Measurements from ENCODE around the gene PACS2. TPM values are rescaled to one million over a fixed set of nuclear protein-coding genes. Genes with fewer than 3 reads are reported as not detected.

The PACS2 gene
- polyA plus RNA-seq, 2 donors, result 17.8 to 39.2 TPM

- peaks cover 0 to 3% of the 10 kb centered on the region in 2 donors for H3K9me3 ChIP-seq (ENCODE audit: control insufficient read depth in 2 of 2, insufficient read depth in 1 of 2, low read depth in 1 of 2, low read length in 1 of 2)
- 87 to 91% methylated on average over 6 of the region's 6 CpGs for WGBS, 2 donors
- H3K4me1 ChIP-seq (ENCODE audit: control insufficient read depth in 2 of 2, insufficient read depth in 2 of 2, low read length in 1 of 2), result peaks cover 0 to 2% of the 10 kb centered on the region in 2 donors
- H3K36me3 ChIP-seq (ENCODE audit: control insufficient read depth in 2 of 2, insufficient read depth in 2 of 2, low read length in 1 of 2), result peaks cover 0 to 8% of the 10 kb centered on the region in 2 donors
- no peak overlapping the region for H3K27ac ChIP-seq (ENCODE audit: low read depth in 2 of 2, low read length in 1 of 2)
- no peak overlapping the region for H3K4me3 ChIP-seq (ENCODE audit: low read depth in 1 of 2, low read length in 2 of 2)
- H3K27me3 ChIP-seq (ENCODE audit: control insufficient read depth in 1 of 2, insufficient read depth in 2 of 2, low read length in 2 of 2), result no peaks in the 10 kb centered on the region
Measured at GRCh38 chr14:105430042-105430441, 115.5 kb downstream of the PACS2 start.

- no peaks in the 10 kb centered on the region for H3K27me3 ChIP-seq (ENCODE audit: control insufficient read depth in 1 of 2, insufficient read depth in 2 of 2, low read length in 2 of 2)
- H3K9me3 ChIP-seq (ENCODE audit: control insufficient read depth in 2 of 2, insufficient read depth in 1 of 2, low read depth in 1 of 2, low read length in 1 of 2), result peaks cover 0 to 3% of the 10 kb centered on the region in 2 donors
- H3K36me3 ChIP-seq (ENCODE audit: control insufficient read depth in 2 of 2, insufficient read depth in 2 of 2, low read length in 1 of 2), result peaks cover 0 to 7% of the 10 kb centered on the region in 2 donors
- no peak overlapping the region for H3K4me3 ChIP-seq (ENCODE audit: low read depth in 1 of 2, low read length in 2 of 2)
- peaks cover 0 to 2% of the 10 kb centered on the region in 2 donors for H3K4me1 ChIP-seq (ENCODE audit: control insufficient read depth in 2 of 2, insufficient read depth in 2 of 2, low read length in 1 of 2)
- 37 to 54% methylated on average over 9 of the region's 9 CpGs for WGBS, 2 donors
- H3K27ac ChIP-seq (ENCODE audit: low read depth in 2 of 2, low read length in 1 of 2), result no peak overlapping the region
Measured at GRCh38 chr14:105430565-105430964, 116.0 kb downstream of the PACS2 start.

- Histone ChIP-seq H3K4me3 (ENCODE audit: low read depth in 1 of 2, low read length in 2 of 2) (no peak overlapping the region), H3K27ac (ENCODE audit: low read depth in 2 of 2, low read length in 1 of 2) (no peak overlapping the region), H3K9me3 (ENCODE audit: control insufficient read depth in 2 of 2, insufficient read depth in 1 of 2, low read depth in 1 of 2, low read length in 1 of 2) (peaks cover 0 to 3% of the 10 kb centered on the region in 2 donors), H3K4me1 (ENCODE audit: control insufficient read depth in 2 of 2, insufficient read depth in 2 of 2, low read length in 1 of 2) (peaks cover 0 to 2% of the 10 kb centered on the region in 2 donors), H3K36me3 (ENCODE audit: control insufficient read depth in 2 of 2, insufficient read depth in 2 of 2, low read length in 1 of 2) (peaks cover 0 to 3% of the 10 kb centered on the region in 2 donors), H3K27me3 (ENCODE audit: control insufficient read depth in 1 of 2, insufficient read depth in 2 of 2, low read length in 2 of 2) (no peaks in the 10 kb centered on the region)
- WGBS, 2 donors, result 93 to 97% methylated on average over 1 of the region's 1 CpG
Measured at GRCh38 chr14:105431256-105431655, 116.7 kb downstream of the PACS2 start.

- Histone ChIP-seq H3K4me3 (ENCODE audit: low read depth in 1 of 2, low read length in 2 of 2) (no peak overlapping the region), H3K27ac (ENCODE audit: low read depth in 2 of 2, low read length in 1 of 2) (no peak overlapping the region), H3K9me3 (ENCODE audit: control insufficient read depth in 2 of 2, insufficient read depth in 1 of 2, low read depth in 1 of 2, low read length in 1 of 2) (peaks cover 0 to 5% of the 10 kb centered on the region in 2 donors), H3K4me1 (ENCODE audit: control insufficient read depth in 2 of 2, insufficient read depth in 2 of 2, low read length in 1 of 2) (peaks cover 0 to 10% of the 10 kb centered on the region in 2 donors), H3K36me3 (ENCODE audit: control insufficient read depth in 2 of 2, insufficient read depth in 2 of 2, low read length in 1 of 2) (peaks cover 0 to 3% of the 10 kb centered on the region in 2 donors), H3K27me3 (ENCODE audit: control insufficient read depth in 1 of 2, insufficient read depth in 2 of 2, low read length in 2 of 2) (no peaks in the 10 kb centered on the region)
- 89 to 90% methylated on average over 12 of the region's 12 CpGs for WGBS, 2 donors
Measured at GRCh38 chr14:105432657-105433056, 118.1 kb downstream of the PACS2 start.

- H3K9me3 ChIP-seq (ENCODE audit: control insufficient read depth in 2 of 2, insufficient read depth in 1 of 2, low read depth in 1 of 2, low read length in 1 of 2), result peaks cover 0 to 5% of the 10 kb centered on the region in 2 donors
- peaks cover 0 to 10% of the 10 kb centered on the region in 2 donors for H3K4me1 ChIP-seq (ENCODE audit: control insufficient read depth in 2 of 2, insufficient read depth in 2 of 2, low read length in 1 of 2)
- no peak overlapping the region for H3K27ac ChIP-seq (ENCODE audit: low read depth in 2 of 2, low read length in 1 of 2)
- peaks cover 0 to 3% of the 10 kb centered on the region in 2 donors for H3K36me3 ChIP-seq (ENCODE audit: control insufficient read depth in 2 of 2, insufficient read depth in 2 of 2, low read length in 1 of 2)
- no peaks in the 10 kb centered on the region for H3K27me3 ChIP-seq (ENCODE audit: control insufficient read depth in 1 of 2, insufficient read depth in 2 of 2, low read length in 2 of 2)
- 81 to 84% methylated on average over 17 of the region's 17 CpGs for WGBS, 2 donors
- H3K4me3 ChIP-seq (ENCODE audit: low read depth in 1 of 2, low read length in 2 of 2), result no peak overlapping the region
Measured at GRCh38 chr14:105433161-105433605, 118.6 kb downstream of the PACS2 start.

GRCh38 chr14:105436402-105436801 lies 121.9 kb downstream of the PACS2 start:
- peaks cover 0 to 10% of the 10 kb centered on the region in 2 donors for H3K36me3 ChIP-seq (ENCODE audit: control insufficient read depth in 2 of 2, insufficient read depth in 2 of 2, low read length in 1 of 2)
- no peak overlapping the region for H3K4me3 ChIP-seq (ENCODE audit: low read depth in 1 of 2, low read length in 2 of 2)
- H3K27me3 ChIP-seq (ENCODE audit: control insufficient read depth in 1 of 2, insufficient read depth in 2 of 2, low read length in 2 of 2), result no peaks in the 10 kb centered on the region
- WGBS, 2 donors, result 88 to 90% methylated on average over 12 of the region's 12 CpGs
- peaks cover 3 to 17% of the 10 kb centered on the region in 2 donors for H3K4me1 ChIP-seq (ENCODE audit: control insufficient read depth in 2 of 2, insufficient read depth in 2 of 2, low read length in 1 of 2)
- no peak overlapping the region for H3K27ac ChIP-seq (ENCODE audit: low read depth in 2 of 2, low read length in 1 of 2)
- peaks cover 0 to 5% of the 10 kb centered on the region in 2 donors for H3K9me3 ChIP-seq (ENCODE audit: control insufficient read depth in 2 of 2, insufficient read depth in 1 of 2, low read depth in 1 of 2, low read length in 1 of 2)

GRCh38 chr14:105436891-105437722 lies 122.6 kb downstream of the PACS2 start:
- no peak overlapping the region for H3K4me3 ChIP-seq (ENCODE audit: low read depth in 1 of 2, low read length in 2 of 2)
- peaks cover 0 to 5% of the 10 kb centered on the region in 2 donors for H3K9me3 ChIP-seq (ENCODE audit: control insufficient read depth in 2 of 2, insufficient read depth in 1 of 2, low read depth in 1 of 2, low read length in 1 of 2)
- peak overlapping the region; percentile 8 to 11 for H3K27ac ChIP-seq (ENCODE audit: low read depth in 2 of 2, low read length in 1 of 2)
- no peaks in the 10 kb centered on the region for H3K27me3 ChIP-seq (ENCODE audit: control insufficient read depth in 1 of 2, insufficient read depth in 2 of 2, low read length in 2 of 2)
- 71 to 83% methylated on average over 30 to 31 of the region's 31 CpGs for WGBS, 2 donors
- H3K36me3 ChIP-seq (ENCODE audit: control insufficient read depth in 2 of 2, insufficient read depth in 2 of 2, low read length in 1 of 2), result peaks cover 0 to 10% of the 10 kb centered on the region in 2 donors
- peaks cover 3 to 17% of the 10 kb centered on the region in 2 donors for H3K4me1 ChIP-seq (ENCODE audit: control insufficient read depth in 2 of 2, insufficient read depth in 2 of 2, low read length in 1 of 2)

- H3K27ac ChIP-seq (ENCODE audit: low read depth in 2 of 2, low read length in 1 of 2), result peak overlapping the region; percentile 8 to 11
- peaks cover 3 to 17% of the 10 kb centered on the region in 2 donors for H3K4me1 ChIP-seq (ENCODE audit: control insufficient read depth in 2 of 2, insufficient read depth in 2 of 2, low read length in 1 of 2)
- H3K27me3 ChIP-seq (ENCODE audit: control insufficient read depth in 1 of 2, insufficient read depth in 2 of 2, low read length in 2 of 2), result no peaks in the 10 kb centered on the region
- peaks cover 0 to 5% of the 10 kb centered on the region in 2 donors for H3K9me3 ChIP-seq (ENCODE audit: control insufficient read depth in 2 of 2, insufficient read depth in 1 of 2, low read depth in 1 of 2, low read length in 1 of 2)
- peaks cover 0 to 10% of the 10 kb centered on the region in 2 donors for H3K36me3 ChIP-seq (ENCODE audit: control insufficient read depth in 2 of 2, insufficient read depth in 2 of 2, low read length in 1 of 2)
- H3K4me3 ChIP-seq (ENCODE audit: low read depth in 1 of 2, low read length in 2 of 2), result no peak overlapping the region
- WGBS, 2 donors, result 93 to 95% methylated on average over 18 of the region's 18 CpGs
Measured at GRCh38 chr14:105437723-105438500, 123.4 kb downstream of the PACS2 start.

- Histone ChIP-seq H3K27ac (ENCODE audit: low read depth in 2 of 2, low read length in 1 of 2) (no peak overlapping the region), H3K4me3 (ENCODE audit: low read depth in 1 of 2, low read length in 2 of 2) (no peak overlapping the region), H3K27me3 (ENCODE audit: control insufficient read depth in 1 of 2, insufficient read depth in 2 of 2, low read length in 2 of 2) (no peaks in the 10 kb centered on the region), H3K4me1 (ENCODE audit: control insufficient read depth in 2 of 2, insufficient read depth in 2 of 2, low read length in 1 of 2) (peaks cover 3 to 17% of the 10 kb centered on the region in 2 donors), H3K9me3 (ENCODE audit: control insufficient read depth in 2 of 2, insufficient read depth in 1 of 2, low read depth in 1 of 2, low read length in 1 of 2) (peaks cover 0 to 5% of the 10 kb centered on the region in 2 donors), H3K36me3 (ENCODE audit: control insufficient read depth in 2 of 2, insufficient read depth in 2 of 2, low read length in 1 of 2) (peaks cover 0 to 10% of the 10 kb centered on the region in 2 donors)
- 92 to 96% methylated on average over 11 of the region's 11 CpGs for WGBS, 2 donors
Measured at GRCh38 chr14:105439179-105439578, 124.6 kb downstream of the PACS2 start.

All from esophagus (tissue), 2 donors.